GM10266 (cell line): ENCODE measurements around the gene TIGAR.
A peak's percentile ranks its signal among the peaks of the same experiment; 100 is the strongest.

ENCODE experiments used
- DNase-seq: peaks from one replicate; pipeline ENCODE4 v3.0.0; 2012; ENCODE audit errors: extremely low spot score
- TF ChIP-seq, protein P1 (sequence below): IDR thresholded peaks from 2 replicates; pipeline ENCODE4 v1.5.1; 2012; ENCODE audit warnings: mild to moderate bottlenecking, low read depth; ENCODE audit not compliant: control insufficient read depth, insufficient read depth; ENCODE audit errors: missing control alignments

TIGAR gene, protein sequence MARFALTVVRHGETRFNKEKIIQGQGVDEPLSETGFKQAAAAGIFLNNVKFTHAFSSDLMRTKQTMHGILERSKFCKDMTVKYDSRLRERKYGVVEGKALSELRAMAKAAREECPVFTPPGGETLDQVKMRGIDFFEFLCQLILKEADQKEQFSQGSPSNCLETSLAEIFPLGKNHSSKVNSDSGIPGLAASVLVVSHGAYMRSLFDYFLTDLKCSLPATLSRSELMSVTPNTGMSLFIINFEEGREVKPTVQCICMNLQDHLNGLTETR

DNA sequence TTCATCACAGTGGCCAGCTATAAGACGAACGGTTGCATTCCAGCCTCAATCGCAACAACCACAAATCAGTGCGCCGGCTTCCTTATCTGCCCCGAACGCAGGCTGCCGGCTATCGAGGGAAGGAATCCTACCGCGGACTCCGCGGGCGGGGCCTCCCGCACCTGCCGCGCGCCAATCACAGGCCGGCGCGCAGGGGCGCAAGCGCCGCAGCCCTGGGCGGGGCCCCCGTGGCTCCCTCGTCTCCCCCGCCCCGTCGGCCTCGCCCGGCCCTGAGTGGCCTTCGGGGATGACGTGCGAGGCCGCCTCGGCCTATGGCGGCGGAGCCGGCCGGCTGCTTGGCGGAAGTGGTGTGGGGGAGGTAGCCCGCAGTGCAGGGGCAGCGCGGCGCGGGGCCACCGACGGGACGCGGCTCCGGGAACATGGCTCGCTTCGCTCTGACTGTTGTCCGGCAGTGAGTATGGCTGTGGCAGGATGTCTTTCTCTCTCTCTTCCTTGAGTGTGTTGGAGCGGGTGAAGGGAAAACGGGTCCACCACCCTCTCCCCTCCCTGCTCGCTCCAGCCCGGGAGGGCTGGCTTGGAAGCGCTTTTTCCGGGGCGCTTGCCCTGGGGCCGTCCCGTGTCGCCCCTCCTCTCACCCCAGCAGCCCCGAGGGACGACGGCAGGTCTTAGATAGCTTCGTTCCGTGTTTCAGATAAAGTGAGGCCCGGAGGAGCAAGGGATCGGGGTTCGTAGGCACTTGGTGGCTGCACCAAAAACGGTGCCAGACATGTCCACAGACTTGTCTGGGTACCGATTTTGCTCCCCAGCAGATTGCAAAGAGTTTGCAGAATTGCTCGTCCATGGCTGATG lies at the start of gene TIGAR:
TIGAR (plus strand) TSS at position 361 of the 849 bp plus-strand sequence; CDS start at position 420, 59 bp downstream.
- DNase-seq: peak; percentile 98
- TF ChIP-seq, protein P1, sequence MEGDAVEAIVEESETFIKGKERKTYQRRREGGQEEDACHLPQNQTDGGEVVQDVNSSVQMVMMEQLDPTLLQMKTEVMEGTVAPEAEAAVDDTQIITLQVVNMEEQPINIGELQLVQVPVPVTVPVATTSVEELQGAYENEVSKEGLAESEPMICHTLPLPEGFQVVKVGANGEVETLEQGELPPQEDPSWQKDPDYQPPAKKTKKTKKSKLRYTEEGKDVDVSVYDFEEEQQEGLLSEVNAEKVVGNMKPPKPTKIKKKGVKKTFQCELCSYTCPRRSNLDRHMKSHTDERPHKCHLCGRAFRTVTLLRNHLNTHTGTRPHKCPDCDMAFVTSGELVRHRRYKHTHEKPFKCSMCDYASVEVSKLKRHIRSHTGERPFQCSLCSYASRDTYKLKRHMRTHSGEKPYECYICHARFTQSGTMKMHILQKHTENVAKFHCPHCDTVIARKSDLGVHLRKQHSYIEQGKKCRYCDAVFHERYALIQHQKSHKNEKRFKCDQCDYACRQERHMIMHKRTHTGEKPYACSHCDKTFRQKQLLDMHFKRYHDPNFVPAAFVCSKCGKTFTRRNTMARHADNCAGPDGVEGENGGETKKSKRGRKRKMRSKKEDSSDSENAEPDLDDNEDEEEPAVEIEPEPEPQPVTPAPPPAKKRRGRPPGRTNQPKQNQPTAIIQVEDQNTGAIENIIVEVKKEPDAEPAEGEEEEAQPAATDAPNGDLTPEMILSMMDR: no peak

DNA sequence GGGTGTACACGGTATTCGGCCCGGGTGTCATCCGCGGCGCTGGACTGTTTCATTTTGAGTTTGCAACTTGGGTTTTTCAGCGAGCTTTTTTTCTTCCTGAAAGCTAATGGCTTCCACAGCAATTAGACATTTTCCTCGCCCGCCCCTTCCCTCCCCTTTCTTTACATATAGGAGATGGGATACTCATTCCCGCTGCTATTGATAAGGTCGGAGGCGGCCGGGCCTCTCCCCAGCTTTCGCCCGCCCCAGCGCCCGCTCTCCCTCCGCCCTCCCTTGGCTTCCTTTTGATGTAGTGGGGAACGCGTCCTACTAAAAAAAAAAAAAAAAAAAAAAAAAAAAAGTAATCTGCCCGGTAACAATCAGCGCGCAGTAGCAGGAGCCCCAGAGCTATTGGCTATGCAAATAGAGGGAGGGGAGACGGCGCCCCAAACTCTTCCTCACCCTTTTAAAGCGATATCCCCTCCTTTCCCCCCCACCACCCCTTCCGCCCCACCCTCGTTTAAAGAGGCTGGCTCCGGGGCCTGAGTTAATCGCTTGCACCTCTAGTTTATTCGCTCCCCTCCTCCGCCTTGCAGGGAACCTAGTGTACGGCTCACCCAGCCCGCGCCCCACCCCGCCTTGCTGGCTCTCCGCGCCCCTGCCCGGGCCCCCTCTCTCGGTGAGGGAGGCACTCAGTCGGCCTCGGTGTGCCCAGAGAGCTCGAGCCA lies 49.1 kb upstream of the TIGAR start:
- TF ChIP-seq, protein P1: no peak
- peak; percentile 93 for DNase-seq

DNA sequence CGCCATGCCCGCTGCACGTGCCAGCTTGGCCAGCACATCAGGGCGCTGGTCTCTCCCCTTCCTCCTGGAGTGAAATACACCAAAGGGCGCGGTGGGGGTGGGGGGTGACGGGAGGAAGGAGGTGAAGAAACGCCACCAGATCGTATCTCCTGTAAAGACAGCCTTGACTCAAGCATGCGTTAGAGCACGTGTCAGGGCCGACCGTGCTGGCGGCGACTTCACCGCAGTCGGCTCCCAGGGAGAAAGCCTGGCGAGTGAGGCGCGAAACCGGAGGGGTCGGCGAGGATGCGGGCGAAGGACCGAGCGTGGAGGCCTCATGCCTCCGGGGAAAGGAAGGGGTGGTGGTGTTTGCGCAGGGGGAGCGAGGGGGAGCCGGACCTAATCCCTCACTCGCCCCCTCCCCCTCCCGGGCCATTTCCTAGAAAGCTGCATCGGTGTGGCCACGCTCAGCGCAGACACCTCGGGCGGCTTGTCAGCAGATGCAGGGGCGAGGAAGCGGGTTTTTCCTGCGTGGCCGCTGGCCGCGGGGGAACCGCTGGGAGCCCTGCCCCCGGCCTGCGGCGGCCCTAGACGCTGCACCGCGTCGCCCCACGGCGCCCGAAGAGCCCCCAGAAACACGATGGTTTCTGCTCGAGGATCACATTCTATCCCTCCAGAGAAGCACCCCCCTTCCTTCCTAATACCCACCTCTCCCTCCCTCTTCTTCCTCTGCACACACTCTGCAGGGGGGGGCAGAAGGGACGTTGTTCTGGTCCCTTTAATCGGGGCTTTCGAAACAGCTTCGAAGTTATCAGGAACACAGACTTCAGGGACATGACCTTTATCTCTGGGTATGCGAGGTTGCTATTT lies 48.4 kb upstream of the TIGAR start:
- TF ChIP-seq, protein P1: no peak
- peak; percentile 39 for DNase-seq

DNA sequence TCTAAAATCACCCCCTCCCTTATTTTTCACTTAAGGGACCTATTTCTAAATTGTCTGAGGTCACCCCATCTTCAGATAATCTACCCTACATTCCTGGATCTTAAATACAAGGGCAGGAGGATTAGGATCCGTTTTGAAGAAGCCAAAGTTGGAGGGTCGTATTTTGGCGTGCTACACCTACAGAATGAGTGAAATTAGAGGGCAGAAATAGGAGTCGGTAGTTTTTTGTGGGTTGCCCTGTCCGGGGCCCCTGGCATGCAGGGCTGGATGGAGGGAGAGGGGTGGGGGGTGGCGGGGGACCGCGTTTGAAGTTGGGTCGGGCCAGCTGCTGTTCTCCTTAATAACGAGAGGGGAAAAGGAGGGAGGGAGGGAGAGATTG lies 47.8 kb upstream of the TIGAR start:
- no peak for DNase-seq
- TF ChIP-seq, protein P1: no peak

DNA sequence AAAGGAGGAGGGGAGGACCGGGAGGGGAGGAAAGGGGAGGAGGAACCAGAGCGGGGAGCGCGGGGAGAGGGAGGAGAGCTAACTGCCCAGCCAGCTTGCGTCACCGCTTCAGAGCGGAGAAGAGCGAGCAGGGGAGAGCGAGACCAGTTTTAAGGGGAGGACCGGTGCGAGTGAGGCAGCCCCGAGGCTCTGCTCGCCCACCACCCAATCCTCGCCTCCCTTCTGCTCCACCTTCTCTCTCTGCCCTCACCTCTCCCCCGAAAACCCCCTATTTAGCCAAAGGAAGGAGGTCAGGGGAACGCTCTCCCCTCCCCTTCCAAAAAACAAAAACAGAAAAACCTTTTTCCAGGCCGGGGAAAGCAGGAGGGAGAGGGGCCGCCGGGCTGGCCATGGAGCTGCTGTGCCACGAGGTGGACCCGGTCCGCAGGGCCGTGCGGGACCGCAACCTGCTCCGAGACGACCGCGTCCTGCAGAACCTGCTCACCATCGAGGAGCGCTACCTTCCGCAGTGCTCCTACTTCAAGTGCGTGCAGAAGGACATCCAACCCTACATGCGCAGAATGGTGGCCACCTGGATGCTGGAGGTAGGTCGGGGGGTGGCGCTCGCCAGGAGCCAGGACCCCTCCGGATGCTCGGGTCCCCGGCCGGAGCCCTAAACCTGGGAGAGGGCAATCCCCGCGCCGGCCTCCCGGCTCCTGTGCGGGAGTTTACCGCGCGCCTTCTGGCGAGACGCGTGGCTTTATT lies 47.2 kb upstream of the TIGAR start, which contains the start of gene CCND2:
CCND2 (plus strand) TSS at position 111 of the 744 bp plus-strand sequence; CDS start at position 390, 279 bp downstream.
- peak; percentile 84 for DNase-seq
- TF ChIP-seq, protein P1: no peak
